ENCODE measurements around the gene GHRH.

GHRH gene

DNA sequence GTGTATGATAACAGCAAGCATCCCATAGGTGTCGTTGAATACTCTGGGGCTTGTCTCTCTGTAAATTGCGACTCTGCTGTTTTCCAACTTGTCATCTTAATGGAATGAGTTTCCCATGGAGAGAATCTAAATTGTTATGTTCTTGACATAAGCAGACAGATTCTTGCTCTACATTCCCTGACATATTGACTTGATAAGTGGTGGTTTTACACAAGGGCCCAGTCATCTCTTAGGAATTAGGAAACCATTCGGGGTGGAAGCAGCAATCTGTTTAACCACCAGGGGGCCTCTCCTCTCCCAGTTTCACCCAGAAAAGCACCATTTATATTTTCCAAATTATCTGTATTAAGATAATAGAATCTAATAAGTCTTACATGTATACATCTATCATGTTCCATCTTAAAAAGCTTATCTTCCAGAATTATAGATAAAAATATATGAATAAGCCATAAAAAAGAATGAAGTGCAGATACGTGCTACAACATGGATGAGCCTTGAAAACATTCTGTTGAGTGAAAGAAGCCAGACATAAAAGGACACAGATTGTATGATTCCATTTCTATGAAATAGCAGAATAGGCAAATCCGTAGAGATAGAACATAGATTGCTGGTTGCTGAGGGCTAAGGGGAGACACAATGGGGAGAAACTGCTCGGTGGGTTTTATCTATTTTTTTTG, 59.2 kb downstream of the GHRH start:
- DNase-seq = peak; percentile 36

DNA sequence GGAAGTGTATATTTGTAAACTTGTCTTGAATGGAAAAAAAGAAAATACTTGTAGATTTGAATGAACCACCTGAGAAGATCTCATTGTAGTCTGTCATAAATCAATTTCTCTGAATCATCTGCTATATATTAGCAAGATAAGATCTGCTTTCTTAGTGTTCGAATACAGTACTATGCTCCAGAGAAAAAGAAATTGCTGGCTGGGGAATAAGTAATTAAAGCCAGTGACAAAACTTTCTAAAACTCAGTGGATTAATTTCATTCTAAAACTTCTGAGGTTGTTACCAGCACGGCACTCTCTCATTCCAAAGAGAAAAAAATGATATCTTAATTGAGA, 59.8 kb downstream of the GHRH start:
- no peak for DNase-seq

All from NCI-H1105 (cell line).